Endothelial cell of umbilical vein (primary cell): ENCODE measurements around the gene EVC. TPM values are rescaled to one million over a fixed set of nuclear protein-coding genes. Genes with fewer than 3 reads are reported as not detected.

ENCODE experiments used
- BruUV-seq: library from RNA; stranded (reverse); fragments of 400-500 nt; replicated peaks from 2 replicates; lab custom pipeline; 2021; lab: Mats Ljungman, UMichigan
- CTCF ChIA-PET: fragments of 300-600, 350-600 bp; sonication (Branson Sonifier 250); formaldehyde crosslinking; loops from one replicate; lab custom pipeline; 2021; ENCODE audit warnings: antibody characterized with exemption, inconsistent platforms; lab: Charles Lee
- POLR2A ChIA-PET: fragments of 300-600, 350-600 bp; sonication (Branson Sonifier 250); formaldehyde crosslinking; loops from one replicate; lab custom pipeline; 2021; ENCODE audit warnings: antibody characterized with exemption, inconsistent platforms; lab: Charles Lee
- DNase-seq: peaks from one replicate; pipeline ENCODE4 v3.0.0-alpha.2; 2011; ENCODE audit warnings: low read depth, low spot score
- FAIRE-seq: peaks from 2 replicates; lab custom pipeline; 2011; peaks lifted over from hg19 to GRCh38; lab: Jason Lieb, UNC
- H2AFZ ChIP-seq: 2 replicates; pipeline ENCODE4 v1.6.0; 2012; ENCODE audit warnings: low read depth, low read length, control low read depth, inconsistent platforms
- H3K27ac ChIP-seq: 2 replicates; pipeline ENCODE4 v1.5.1; 2011; ENCODE audit warnings: low read depth, mild to moderate bottlenecking, control low read depth, low read length, moderate library complexity; ENCODE audit not compliant: insufficient read depth
- H3K27me3 ChIP-seq, 2 experiments: 2 replicates each; pipeline versions ENCODE4 v1.6.0 to v1.6.1; 2011; ENCODE audit warnings: low read length in 2 of 2, mixed read lengths in 1 of 2; ENCODE audit not compliant: control insufficient read depth in 2 of 2, insufficient read depth in 2 of 2
- H3K36me3 ChIP-seq, 2 experiments: 2 replicates in 1 of 2; 3 replicates in 1 of 2; pipeline ENCODE4 v1.5.1; 2011; ENCODE audit warnings: low read length in 2 of 2, mild to moderate bottlenecking in 1 of 2, moderate library complexity in 1 of 2; ENCODE audit not compliant: control insufficient read depth in 2 of 2, insufficient read depth in 2 of 2; ENCODE audit errors: extremely low read depth in 1 of 2
- H3K4me1 ChIP-seq: 3 replicates; pipeline ENCODE4 v1.5.1; 2011; ENCODE audit warnings: mild to moderate bottlenecking, low read length; ENCODE audit not compliant: control insufficient read depth, insufficient read depth; ENCODE audit errors: extremely low read depth
- H3K4me2 ChIP-seq: 2 replicates; pipeline ENCODE4 v1.6.1; 2011; ENCODE audit warnings: low read length, control low read depth, mixed read lengths; ENCODE audit not compliant: insufficient read depth
- H3K4me3 ChIP-seq, 3 experiments: fragments of 200-600 bp in 1 of 3; sonication (generic), shearing (Covaris generic) in 1 of 3; replicated peaks in 1 of 3; 2 replicates each; pipeline ENCODE4 v1.5.1; 2011 to 2016; ENCODE audit warnings: control low read depth in 3 of 3, low read length in 3 of 3, mild to moderate bottlenecking in 2 of 3, inconsistent platforms in 1 of 3, low read depth in 1 of 3, moderate library complexity in 1 of 3; ENCODE audit not compliant: insufficient read depth in 1 of 3
- H3K79me2 ChIP-seq: 2 replicates; pipeline ENCODE4 v1.6.0; 2012; ENCODE audit warnings: low read length, inconsistent platforms; ENCODE audit not compliant: control insufficient read depth, insufficient read depth
- H3K9ac ChIP-seq: replicated peaks from 2 replicates; pipeline ENCODE3; 2011; ENCODE audit warnings: low read length, control low read depth; ENCODE audit not compliant: insufficient read depth; ENCODE audit errors: extremely low read depth
- H3K9me1 ChIP-seq: replicated peaks from 3 replicates; pipeline ENCODE4 v1.6.0; 2011; ENCODE audit warnings: mild to moderate bottlenecking, low read length; ENCODE audit not compliant: control insufficient read depth, insufficient read depth; ENCODE audit errors: extremely low read depth
- H3K9me3 ChIP-seq: replicated peaks from 2 replicates; pipeline ENCODE4 v1.5.1; 2012; ENCODE audit warnings: low read length, inconsistent platforms; ENCODE audit not compliant: control insufficient read depth, insufficient read depth
- H4K20me1 ChIP-seq: replicated peaks from 2 replicates; pipeline ENCODE3; 2011; ENCODE audit warnings: mild to moderate bottlenecking, low read length; ENCODE audit not compliant: control insufficient read depth, insufficient read depth; ENCODE audit errors: extremely low read depth
- EZH2 ChIP-seq: IDR thresholded peaks from 2 replicates; pipeline ENCODE4 v1.6.1; 2012; ENCODE audit warnings: borderline replicate concordance, low read depth, mild to moderate bottlenecking, moderate library complexity, low read length, inconsistent platforms; ENCODE audit not compliant: severe bottlenecking
- GATA2 ChIP-seq: IDR thresholded peaks from 2 replicates; pipeline ENCODE4 v1.7.0; 2011; ENCODE audit warnings: low read depth, mild to moderate bottlenecking, moderate library complexity, mixed read lengths, low read length; ENCODE audit not compliant: insufficient read length, insufficient read depth
- JUN ChIP-seq: IDR thresholded peaks from 2 replicates; pipeline ENCODE4 v1.6.1; 2011; ENCODE audit warnings: borderline replicate concordance, low read depth; ENCODE audit not compliant: insufficient read length, insufficient read depth
- MYC ChIP-seq: IDR thresholded peaks from one replicate; pipeline ENCODE4 v1.6.1; 2011; ENCODE audit warnings: mild to moderate bottlenecking, low read depth, low read length
- POLR2A ChIP-seq: IDR thresholded peaks from 2 replicates; pipeline ENCODE4 v1.6.1; 2012; ENCODE audit warnings: low read depth, mild to moderate bottlenecking, control low read depth, low read length
- POLR2AphosphoS5 ChIP-seq: IDR thresholded peaks from 2 replicates; pipeline ENCODE4 v1.6.1; 2012; ENCODE audit warnings: low read depth, mild to moderate bottlenecking, control low read depth, low read length, moderate library complexity; ENCODE audit not compliant: insufficient read depth
- dilution Hi-C: fragments of 300-500 bp; cut with MboI; formaldehyde crosslinking; loops from one replicate; pipeline ENCODE4 v1.15.0; 2019; ENCODE audit warnings: low sequenced_read_pairs; ENCODE audit not compliant: extremely low pct_ligation_motif_present
- intact Hi-C: fragments of 100-400 bp; cut with micrococcal nuclease; formaldehyde crosslinking; loops from one replicate; pipeline ENCODE4 v1.10.0; 2022
- polyA plus RNA-seq, 4 experiments: library from polyadenylated mRNA; depleted of rRNA in 3 of 4; stranded (reverse) in 3 of 4; unstranded in 1 of 4; fragments of >200 nt; gene quantifications; 2 replicates each; pipeline versions ENCODE4 v1.2.1 to v1.2.3, GENCODE V29; 2011 to 2012; ENCODE audit warnings: missing spikeins in 1 of 4
- total RNA-seq: library from RNA; stranded (reverse); gene quantifications from 2 replicates; pipeline ENCODE4 v1.2.3, GENCODE V29; 2021
- TF ChIP-seq, protein P1 (sequence below): IDR thresholded peaks from 2 replicates; pipeline ENCODE4 v1.6.1; 2011; ENCODE audit not compliant: insufficient read depth, insufficient read length

The EVC gene
- total and polyA plus RNA-seq, 2 donors (not counting 3 experiments of a cell fraction or from before 2014, with no cell fraction given): 6.3 to 31.6 TPM

DNA sequence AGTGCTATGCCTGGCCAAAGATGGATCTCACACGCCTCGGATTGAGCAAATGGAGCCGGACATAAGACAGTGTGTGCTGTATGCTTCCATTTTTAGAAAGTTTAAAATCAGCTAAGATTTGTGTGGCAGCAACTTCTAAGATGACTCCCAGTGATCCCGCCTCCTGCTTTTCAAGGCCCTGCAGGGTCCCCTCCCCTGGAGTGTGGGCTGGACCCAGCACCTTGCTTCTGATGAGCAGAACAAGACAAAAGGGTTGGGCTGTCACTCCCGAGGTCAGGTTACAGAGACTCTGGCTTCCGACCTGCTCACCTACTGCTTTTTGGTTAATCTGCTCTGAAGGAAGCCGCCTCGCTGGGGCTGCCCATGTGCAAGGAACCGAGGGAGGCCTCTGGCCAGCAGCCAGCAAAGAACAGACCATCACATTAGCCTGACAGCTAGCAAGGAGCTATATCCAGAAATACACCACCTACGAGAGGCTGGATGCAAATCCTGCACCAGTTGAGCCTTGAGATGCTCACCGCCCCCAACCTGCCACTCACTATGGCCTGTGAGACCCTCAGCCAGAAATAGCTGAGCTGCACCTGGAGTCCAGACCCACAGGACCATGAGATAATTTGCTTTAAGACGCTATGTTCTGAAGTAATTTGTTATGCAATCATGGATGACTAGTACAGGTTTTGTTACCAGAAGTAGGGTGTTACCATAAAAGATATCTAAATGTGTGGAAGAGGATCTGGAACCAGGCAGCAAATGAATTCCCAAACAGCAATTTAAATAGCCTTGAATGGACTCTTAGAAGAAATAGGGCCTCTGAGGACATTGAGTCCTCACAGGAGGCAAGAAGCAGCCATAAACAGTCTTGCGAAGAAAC is 134.3 kb downstream of the EVC start:
- no peak for DNase-seq
- Histone ChIP-seq H3K4me1 (no peaks in the 10 kb centered on the region), H2AFZ (no peak overlapping the region), H3K79me2 (no peaks in the 10 kb centered on the region), H3K4me2 (no peak overlapping the region), H4K20me1 (no peaks in the 10 kb centered on the region), H3K27ac (no peak overlapping the region), H3K9me1 (no peaks in the 10 kb centered on the region), H3K27me3 (no peaks in the 10 kb centered on the region), H3K9ac (no peak overlapping the region), H3K4me3 (no peak overlapping the region), H3K36me3 (no peaks in the 10 kb centered on the region), H3K9me3 (no peaks in the 10 kb centered on the region)
- intact Hi-C loops: no loop called here
- CTCF ChIA-PET: no interaction called here
- POLR2A ChIA-PET: no interaction called here
- dilution Hi-C loops: no loop called here
- no TSS peak for BruUV-seq
- TF ChIP-seq, protein P1, sequence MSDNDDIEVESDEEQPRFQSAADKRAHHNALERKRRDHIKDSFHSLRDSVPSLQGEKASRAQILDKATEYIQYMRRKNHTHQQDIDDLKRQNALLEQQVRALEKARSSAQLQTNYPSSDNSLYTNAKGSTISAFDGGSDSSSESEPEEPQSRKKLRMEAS: no peak
- no peak for TF ChIP-seq MYC
- TF ChIP-seq JUN: no peak
- TF ChIP-seq EZH2: no peak
- TF ChIP-seq POLR2AphosphoS5: no peak
- no peak for FAIRE-seq

DNA sequence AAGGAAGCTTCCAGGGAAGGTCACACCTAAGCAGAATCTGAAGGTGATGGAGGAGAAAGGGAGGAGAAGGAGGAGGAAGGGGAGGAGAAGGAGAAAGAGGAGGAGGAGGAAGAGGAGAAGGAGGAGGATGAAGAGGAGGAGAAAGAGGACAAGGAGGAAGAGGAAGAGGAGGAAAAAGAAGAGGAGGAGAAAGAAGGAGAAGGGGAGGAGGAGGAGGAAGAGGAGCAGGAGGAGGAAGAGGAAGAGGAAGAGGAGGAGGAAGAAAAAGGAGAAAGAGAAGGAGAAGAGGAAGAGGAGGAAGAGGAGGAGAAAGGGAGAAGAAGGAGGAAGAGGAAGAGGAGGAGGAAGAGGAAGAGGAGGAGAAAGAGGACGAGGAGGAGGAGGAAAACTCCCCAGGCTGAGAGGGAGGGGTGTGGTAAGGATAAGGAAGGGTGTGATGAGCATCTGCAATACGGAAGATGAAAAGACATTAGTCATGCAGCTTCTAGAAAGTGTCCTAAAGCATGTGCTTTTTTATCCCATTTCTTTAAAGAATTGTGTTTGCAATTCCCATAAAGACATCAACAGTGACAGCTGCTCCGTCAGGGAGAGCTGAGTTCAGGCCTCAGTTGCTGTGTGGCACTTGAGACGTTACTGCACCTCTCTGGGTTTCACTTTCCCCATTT is 140.8 kb downstream of the EVC start:
- H3K4me3 ChIP-seq: no peak overlapping the region
- TF ChIP-seq JUN: no peak
- TF ChIP-seq, protein P1: no peak
- no peak for TF ChIP-seq GATA2
- TF ChIP-seq POLR2AphosphoS5: no peak
- no peak for TF ChIP-seq POLR2A
- no peak overlapping the region for H3K9ac ChIP-seq
- BruUV-seq: no TSS peak
- no peaks in the 10 kb centered on the region for H4K20me1 ChIP-seq
- no peak overlapping the region for H3K27ac ChIP-seq
- FAIRE-seq: no peak
- no peaks in the 10 kb centered on the region for H3K9me3 ChIP-seq
- no peaks in the 10 kb centered on the region for H3K36me3 ChIP-seq
- H3K9me1 ChIP-seq: no peaks in the 10 kb centered on the region
- H3K4me2 ChIP-seq: no peak overlapping the region
- POLR2A ChIA-PET: no interaction called here
- no peaks in the 10 kb centered on the region for H3K4me1 ChIP-seq
- no peaks in the 10 kb centered on the region for H3K27me3 ChIP-seq
- intact Hi-C loops: no loop called here
- dilution Hi-C loops: no loop called here
- H3K79me2 ChIP-seq: no peaks in the 10 kb centered on the region
- DNase-seq: no peak
- CTCF ChIA-PET: no interaction called here
- no peak overlapping the region for H2AFZ ChIP-seq
